ENCODE data around the gene HOXC6. TPM values are rescaled to one million over a fixed set of nuclear protein-coding genes. Genes with fewer than 3 reads are reported as not detected.

HOXC6 gene
- total RNA-seq, 1 donor from 2014 or later, result 0.15 TPM

GRCh38 chr12:54022960-54023884 is 5.0 kb upstream of the HOXC6 start:
- ATAC-seq (no peak), DNase-seq (no peak)
- intact Hi-C loops (cut with micrococcal nuclease), result no loop called here

GRCh38 chr12:54024127-54024526 is 4.1 kb upstream of the HOXC6 start:
- no peak for DNase-seq
- intact Hi-C loops (cut with micrococcal nuclease), result no loop called here
- ATAC-seq, result no peak

- no peak for DNase-seq
- intact Hi-C loops (cut with micrococcal nuclease), result no loop called here
Observed at GRCh38 chr12:54024581-54025305, 3.5 kb upstream of the HOXC6 start.

GRCh38 chr12:54025499-54026405 is 2.5 kb upstream of the HOXC6 start:
- ATAC-seq (no peak), DNase-seq (no peak)
- intact Hi-C loops (cut with micrococcal nuclease), result no loop called here

More at GRCh38 chr12:54024581-54025305, 3.5 kb upstream of the HOXC6 start:
- ATAC-seq, result no peak

GRCh38 chr12:54026640-54027441 is 1.4 kb upstream of the HOXC6 start:
- DNase-seq (no peak), ATAC-seq (no peak)
- intact Hi-C loops (cut with micrococcal nuclease), result no loop called here

GRCh38 chr12:54027442-54027786 is 826 bp upstream of the HOXC6 start:
- DNase-seq (no peak), ATAC-seq (no peak)
- intact Hi-C loops (cut with micrococcal nuclease), result no loop called here

GRCh38 chr12:54029529-54030441 is 1.5 kb downstream of the HOXC6 start:
- DNase-seq, result no peak
- intact Hi-C loops (cut with micrococcal nuclease), result no loop called here

GRCh38 chr12:54030442-54030801 is 2.2 kb downstream of the HOXC6 start:
- intact Hi-C loops (cut with micrococcal nuclease), result no loop called here
- no peak for DNase-seq
- ATAC-seq, result no peak

More at GRCh38 chr12:54029529-54030441, 1.5 kb downstream of the HOXC6 start:
- no peak for ATAC-seq

GRCh38 chr12:54030889-54031471 is 2.7 kb downstream of the HOXC6 start:
- ATAC-seq (no peak), DNase-seq (no peak)
- intact Hi-C loops (cut with micrococcal nuclease), result no loop called here

GRCh38 chr12:54031480-54031879 is 3.2 kb downstream of the HOXC6 start:
- ATAC-seq, result no peak
- intact Hi-C loops (cut with micrococcal nuclease), result no loop called here
- no peak for DNase-seq

- DNase-seq, result no peak
- intact Hi-C loops (cut with micrococcal nuclease), result no loop called here
- no peak for ATAC-seq
Observed at GRCh38 chr12:54032086-54032619, 3.9 kb downstream of the HOXC6 start.

GRCh38 chr12:54032627-54033100 is 4.4 kb downstream of the HOXC6 start, which contains the start of gene HOXC5:
HOXC5 (plus strand) TSS chr12:54033050; CDS start chr12:54033123, 73 bp downstream.
- DNase-seq (peak; percentile 57), ATAC-seq (peak; percentile 47)
- intact Hi-C loops (cut with micrococcal nuclease), result no loop called here

- ATAC-seq (no peak), DNase-seq (no peak)
- intact Hi-C loops (cut with micrococcal nuclease), result no loop called here
Observed at GRCh38 chr12:54033106-54033979, 5.1 kb downstream of the HOXC6 start.

GRCh38 chr12:54033980-54034784 is 5.9 kb downstream of the HOXC6 start:
- DNase-seq (no peak), ATAC-seq (peak; percentile 36)
- intact Hi-C loops (cut with micrococcal nuclease), result no loop called here

GRCh38 chr12:54034785-54035310 is 6.6 kb downstream of the HOXC6 start:
- no peak for ATAC-seq
- no peak for DNase-seq
- intact Hi-C loops (cut with micrococcal nuclease), result no loop called here

Measured in left ventricle myocardium superior (tissue), 1 donor.